ENCODE measurements around the gene VPS26B.
A peak's percentile ranks its signal among the peaks of the same experiment; 100 is the strongest.
"Not testable (repeated sequence)": the region's sequence is repeated elsewhere in the genome, so short reads cannot be mapped to it uniquely, and the experiment has no call there.

Gene VPS26B

DNA sequence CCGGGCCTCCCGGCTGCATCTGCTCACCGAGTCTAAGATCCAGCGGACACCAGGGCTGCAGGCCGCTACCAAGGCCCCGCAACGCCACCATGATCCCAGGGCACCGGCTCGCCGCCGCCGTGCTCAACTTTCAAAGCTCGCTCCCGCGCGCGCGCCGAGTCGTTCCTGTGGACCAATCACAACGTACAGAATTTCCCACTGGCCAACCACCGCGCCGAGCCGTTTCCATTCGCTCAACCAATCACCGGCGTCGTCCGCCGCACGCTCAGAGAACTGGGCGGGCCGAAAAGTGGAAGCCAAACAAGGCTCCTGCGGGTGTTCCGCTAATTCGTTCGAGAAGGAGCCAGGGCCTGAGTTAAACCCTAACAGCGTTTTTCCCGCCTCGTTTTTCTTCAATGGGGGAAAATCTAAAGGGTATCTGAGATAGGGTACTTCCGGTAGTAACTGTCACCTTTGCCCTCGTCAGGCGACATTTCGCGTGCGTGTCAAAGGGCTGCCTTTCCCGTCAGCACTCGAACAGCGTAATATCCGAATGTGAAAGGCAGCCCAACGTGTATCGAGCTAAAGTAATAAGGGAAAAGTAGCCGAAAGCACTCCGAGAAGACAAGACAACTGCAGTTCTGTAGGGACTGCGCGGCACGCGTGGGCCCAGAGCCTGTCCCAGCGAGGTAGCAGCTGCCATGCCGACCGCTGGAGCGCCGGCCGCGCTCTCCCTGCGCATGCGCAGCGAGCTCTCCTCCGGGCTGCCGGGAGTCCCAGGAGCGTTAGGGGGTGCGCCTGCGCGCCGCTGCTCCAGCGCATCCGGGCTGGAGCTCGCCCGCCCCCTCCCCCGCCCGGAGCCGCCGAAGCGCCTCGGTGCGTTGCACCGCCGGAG, at the start of gene VPS26B, which contains the start of gene NCAPD3:
TSS of gene VPS26B (plus strand) at position 836 of the 874 bp plus-strand sequence. CDS start 452 bp downstream, outside the sequence.
TSS of gene NCAPD3 (minus strand) at position 132 of the 874 bp plus-strand sequence. CDS start at position 91, 41 bp downstream.
- peak; percentile 95 for DNase-seq (ENCODE audit: low spot score)

DNA sequence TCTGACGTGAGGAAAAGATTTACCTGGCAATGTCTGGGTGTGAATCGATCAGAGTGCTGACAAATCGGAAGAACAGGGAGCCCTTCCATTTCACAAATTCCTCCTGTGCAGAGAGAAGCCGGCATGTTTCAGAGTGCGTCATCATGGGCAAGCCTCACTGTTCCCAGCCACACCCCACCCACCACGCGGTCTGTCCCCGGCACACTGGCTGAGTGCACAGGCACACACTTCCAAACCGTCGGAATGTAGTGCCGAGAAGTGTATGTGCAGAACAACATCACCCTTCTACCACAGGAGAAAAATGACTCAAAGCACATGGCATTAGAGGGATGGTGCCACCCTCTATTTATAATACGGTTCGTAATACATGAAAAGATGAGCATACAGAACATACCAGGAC, 48.2 kb upstream of the VPS26B start:
- no peak for DNase-seq (ENCODE audit: low spot score)

DNA sequence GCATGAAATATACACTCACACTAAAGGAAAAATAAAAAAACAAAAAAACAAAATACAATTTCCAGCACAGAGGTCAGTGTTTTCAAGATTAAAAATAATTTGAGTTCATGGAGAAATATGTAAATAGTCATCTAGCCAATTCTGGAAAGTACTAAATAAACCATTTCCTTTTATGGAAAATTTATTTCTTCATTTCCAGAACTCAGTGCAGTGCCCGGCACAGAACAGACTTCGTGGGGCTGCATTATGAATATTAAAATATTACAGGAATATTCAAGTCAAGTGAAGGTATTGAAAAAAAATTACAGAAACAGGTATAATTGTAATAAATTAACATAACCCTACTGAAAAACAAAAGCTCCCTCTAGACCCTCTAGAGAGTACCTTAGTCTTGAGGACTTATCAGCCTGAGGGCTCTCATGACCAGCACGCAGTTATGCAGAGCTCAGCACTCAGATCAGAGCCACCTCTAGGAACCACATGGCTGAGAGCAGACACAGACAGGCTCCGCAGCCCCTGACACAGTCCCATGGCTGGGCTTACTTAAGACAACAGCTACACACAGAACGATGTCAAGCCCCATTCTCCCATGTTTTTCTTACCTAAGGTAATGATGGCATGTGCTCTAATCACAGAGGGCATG, 46.3 kb upstream of the VPS26B start:
- DNase-seq (ENCODE audit: low spot score): no peak

DNA sequence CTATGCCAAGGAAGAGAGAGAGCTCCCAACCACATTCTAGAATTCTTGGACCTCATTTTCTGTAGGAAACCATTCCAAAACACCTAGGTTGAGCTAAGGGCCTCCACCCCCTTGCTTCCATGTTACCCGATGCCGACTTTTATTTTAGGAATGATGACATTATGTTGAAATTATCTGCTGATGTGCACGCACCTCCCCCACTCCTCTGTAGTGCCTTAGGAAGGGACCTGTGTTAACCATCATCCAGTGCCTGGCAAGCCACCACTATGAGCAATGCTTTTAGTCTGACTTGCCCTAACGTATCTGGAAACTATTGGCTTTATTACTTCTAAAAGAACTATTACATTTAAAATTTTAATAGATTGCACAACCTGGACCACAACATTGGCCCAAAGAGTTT, 42.8 kb upstream of the VPS26B start:
- no peak for DNase-seq (ENCODE audit: low spot score)

DNA sequence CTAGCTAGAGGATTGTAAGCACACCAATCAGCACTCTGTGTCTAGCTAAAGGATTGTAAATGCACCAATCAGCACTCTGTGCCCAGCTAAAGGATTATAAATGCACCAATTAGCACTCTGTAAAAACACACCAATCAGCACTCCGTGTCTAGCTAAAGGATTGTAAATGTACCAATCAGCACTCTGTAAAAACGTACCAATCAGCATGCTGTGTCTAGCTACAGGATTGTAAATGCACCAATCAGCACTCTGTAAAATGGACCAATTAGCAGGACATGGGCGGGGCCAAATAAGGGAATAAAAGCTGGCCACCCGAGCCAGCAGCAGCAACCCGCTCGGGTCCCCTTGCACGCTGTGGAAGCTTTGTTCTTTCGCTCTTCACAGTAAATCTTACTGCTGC, 36.4 kb upstream of the VPS26B start:
- DNase-seq (ENCODE audit: low spot score): not testable (repeated sequence)

DNA sequence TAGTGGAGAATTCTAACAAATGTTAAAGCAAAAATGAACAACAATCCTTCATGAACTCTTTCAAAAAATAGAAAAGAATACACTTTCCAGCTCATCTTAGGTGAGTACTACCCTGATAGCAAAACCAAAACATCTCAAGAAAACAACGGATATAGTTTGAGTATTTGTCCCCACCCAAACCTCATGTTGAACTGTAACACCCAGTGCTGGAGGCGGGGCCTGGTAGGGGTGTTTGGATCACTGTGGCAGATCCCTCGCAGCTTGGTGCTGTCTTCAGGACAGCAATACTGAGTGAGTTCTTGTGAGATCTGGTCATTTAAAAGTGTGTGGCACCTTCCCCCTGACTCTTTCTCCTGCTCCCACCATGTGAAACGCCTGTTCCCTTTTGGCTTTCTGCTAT, 27.7 kb upstream of the VPS26B start:
- DNase-seq (ENCODE audit: low spot score): no peak

DNA sequence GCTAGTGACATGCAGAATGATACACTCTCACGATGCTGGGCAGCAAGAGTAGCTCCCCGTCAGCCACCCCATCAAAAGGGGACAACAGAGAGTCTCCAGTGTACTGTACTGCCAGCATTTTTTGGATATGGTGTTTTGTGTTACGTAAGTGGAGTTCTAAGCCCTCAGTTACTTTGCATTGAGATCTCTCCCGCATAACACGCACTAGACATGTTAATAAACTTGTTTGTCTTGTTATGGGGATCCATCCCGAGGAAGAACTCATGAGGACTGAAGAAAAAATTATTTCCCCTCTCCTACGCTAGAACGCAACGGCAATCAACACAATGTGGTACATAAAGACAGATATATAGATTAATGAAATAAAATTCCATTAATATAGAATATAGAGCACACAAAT, 24.9 kb upstream of the VPS26B start:
- no peak for DNase-seq (ENCODE audit: low spot score)

DNA sequence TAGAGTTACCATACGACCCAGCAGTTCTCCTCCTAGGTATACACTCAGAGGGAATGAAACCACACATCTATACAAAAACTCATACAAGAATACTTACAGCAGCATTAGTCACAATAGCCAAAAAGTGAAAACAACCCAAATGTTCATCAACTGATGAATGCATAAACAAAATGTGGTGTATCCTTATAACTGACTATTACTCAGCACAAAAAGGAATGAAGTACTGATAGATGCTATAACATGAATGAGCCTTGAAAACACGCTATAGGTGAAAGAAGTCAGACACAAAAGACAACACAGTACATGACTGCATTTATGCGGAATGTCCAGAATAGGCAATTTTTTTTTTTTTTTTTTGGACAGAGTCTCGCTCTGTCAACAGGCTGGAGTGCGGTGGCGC, 23.8 kb upstream of the VPS26B start:
- DNase-seq (ENCODE audit: low spot score): no peak

DNA sequence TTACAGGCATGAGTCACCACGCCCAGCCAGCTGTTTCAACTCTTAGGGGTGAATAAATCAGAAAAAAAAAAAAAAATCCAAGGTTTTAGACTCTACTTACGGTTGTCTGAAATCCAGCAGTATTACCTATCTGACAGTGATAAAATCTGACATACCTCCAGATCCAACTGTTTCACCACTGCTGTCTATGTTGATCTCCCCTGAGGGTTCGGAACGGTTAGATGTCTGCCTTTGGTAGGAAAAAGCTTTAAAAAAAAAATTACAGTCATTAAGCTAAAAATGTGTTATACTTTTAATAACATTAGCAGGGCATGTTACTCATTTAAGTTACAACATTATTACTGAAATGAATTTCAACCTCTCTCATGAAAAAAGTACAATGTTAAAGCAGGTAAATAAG, 21.8 kb upstream of the VPS26B start:
- no peak for DNase-seq (ENCODE audit: low spot score)

DNA sequence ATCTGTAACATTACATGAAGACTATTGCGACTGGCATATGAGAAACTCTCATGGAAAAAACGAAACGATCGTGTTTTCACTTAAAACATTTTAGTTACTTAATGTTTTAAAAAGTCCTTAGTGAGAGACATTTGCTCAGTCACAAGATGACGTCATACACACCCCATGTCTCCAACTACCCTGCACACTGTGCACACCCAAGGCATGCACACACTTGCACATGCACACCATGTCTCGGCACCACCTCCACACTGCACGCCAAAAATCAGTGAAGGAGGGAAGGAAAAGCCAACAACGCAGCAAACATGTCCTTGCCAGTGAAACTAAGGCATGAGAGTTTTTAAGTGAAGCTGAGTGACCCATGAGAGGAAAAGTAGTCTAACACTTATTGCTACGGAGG, 18.7 kb upstream of the VPS26B start:
- no peak for DNase-seq (ENCODE audit: low spot score)

DNA sequence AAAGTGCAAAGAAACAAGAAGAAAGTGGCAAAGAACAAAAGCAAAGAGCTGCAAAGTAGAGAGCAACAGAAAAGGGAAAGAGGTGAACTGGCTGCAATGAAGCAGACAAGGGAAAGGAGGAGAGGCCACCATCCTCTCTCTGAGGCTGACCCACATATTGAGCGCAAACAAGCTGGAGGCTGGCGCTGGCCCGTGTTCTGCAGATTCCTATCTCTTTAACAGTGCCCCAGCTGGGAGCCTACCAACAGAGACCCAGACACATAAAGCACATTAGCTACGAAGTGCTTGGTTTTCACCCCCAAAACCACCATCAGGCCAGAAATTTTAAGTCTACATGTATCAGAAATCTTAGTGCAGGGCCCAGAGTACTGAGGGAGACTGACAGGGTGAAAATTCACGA, 18.3 kb upstream of the VPS26B start:
- no peak for DNase-seq (ENCODE audit: low spot score)

DNA sequence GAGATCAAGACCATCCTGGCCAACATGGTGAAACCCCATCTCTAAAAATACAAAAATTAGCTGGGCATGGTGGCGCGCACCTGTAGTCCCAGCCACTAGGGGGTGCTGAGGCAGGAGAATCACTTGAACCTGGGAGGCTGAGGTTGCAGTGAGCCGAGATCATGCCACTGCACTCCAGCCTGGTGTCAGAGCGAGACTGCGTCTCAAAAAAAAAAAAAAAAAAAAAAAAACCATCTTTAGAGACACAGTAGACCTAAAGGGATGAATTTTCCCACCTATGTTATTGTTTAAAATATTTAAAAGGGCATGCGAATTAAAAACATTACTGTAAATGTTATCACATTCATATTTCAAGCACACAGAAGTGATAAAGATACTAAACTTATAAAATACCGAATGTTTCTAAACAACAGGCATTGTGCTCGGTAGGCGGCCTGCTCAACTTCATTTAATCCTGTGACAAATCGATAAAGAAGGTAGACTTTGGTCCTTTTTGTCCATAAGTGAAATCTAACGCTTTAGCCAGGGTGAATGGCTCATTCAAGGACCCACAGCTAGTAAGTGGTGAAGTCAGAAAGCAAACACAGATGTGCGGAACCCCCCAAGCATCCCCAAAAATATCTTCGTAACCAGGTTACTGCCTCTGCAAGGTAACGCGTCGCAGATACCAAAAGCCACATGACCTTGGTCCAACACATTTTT, 16.8 kb upstream of the VPS26B start:
- DNase-seq (ENCODE audit: low spot score): no peak

DNA sequence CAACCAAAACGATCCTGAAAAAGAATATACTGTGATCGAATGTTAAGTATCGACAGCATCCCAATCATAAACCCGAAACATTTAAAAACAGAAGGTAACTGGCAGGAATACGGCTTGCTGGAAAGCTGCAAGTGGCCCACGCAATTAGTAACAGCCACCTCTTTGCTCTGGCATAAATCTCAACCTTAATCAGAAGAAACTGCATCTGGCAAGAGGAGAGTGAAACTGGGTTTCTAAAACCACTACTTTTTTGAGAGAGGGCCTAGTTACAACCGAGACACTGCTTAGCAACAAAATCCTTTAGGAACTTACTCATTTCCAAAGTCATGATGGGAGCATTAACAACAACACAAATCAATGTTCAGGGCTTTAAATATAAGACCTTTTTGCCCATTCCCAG, 8.6 kb upstream of the VPS26B start:
- peak; percentile 27 for DNase-seq (ENCODE audit: low spot score)

DNA sequence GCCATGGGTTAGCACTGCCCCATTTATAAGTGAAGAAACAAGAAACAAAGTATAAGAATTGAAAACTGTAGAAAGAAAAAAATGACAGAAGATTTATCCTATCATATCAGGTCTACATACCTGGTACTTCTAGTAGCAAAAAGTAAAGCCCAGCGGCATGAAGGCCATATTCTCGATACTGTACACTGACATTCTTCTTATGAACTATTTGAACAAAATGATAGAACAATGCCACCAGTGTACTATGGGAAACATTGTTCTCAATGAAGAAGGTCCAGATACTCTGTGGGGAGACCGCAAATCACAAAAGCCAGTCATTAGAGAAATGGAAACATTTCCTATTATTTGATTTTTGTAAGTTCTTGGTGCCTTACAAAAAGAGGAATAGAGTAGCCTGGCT, 7.7 kb upstream of the VPS26B start:
- DNase-seq (ENCODE audit: low spot score): no peak

DNA sequence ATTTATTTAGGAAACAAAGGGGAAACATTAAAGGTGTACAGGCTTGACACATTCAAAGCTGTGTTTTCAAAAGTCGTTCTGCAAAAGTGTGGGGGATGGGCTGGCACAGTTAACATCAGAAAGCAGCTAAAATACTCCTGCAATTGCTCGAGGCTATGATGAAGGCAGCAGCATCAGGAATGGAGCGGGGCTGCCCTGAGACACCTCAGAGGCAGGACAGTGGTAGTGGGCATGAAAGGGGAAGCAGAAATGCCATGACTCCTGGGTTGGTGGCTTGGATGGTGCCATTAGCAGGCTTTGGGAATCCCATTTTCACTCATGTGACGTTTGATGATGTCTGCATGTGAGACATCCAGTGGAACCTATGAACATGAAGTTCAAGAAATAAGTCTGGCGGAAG, 1.4 kb upstream of the VPS26B start:
- DNase-seq (ENCODE audit: low spot score): no peak

DNA sequence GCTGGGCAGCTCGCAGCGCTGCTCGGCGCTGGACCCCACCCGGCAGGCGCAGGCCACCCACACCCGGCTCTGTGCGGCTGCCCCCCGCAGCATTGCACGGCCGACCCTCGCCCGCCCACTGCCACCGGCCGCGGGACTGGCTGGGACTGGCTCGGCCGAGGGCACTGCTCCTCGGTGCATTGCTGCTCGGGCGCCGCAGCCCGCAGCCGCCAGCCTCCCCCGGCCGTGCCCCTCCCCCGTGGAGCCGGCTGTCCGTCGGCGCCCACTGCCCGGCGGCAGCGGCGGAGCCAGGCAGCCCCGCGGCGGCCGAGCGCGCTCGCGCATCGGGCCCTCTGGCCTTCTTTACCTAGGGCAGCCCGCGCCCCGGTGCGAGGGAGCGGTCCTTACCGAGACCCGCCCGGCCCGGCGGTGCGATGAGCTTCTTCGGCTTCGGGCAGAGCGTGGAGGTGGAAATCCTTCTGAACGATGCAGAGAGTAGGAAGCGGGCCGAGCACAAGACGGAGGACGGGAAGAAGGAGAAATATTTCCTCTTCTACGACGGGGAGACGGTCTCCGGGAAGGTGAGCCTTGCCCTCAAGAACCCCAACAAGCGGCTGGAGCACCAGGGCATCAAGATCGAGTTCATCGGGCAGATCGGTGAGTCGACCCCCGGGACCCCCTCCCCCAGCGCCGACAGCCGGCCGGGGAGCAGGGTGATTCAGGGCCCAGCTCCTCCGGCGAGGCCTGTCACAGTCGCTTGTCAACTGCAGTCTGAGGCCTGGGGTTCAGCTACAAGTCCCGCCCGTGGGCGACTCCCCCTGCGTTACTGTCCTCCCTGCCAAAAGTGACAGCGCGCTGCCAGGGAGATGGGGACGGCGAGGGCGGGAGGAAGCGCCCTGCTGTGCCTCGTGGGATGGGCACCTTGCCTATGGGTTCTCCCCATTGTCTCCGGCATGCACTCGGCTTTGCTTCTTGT, 516 bp downstream of the VPS26B start:
- DNase-seq (ENCODE audit: low spot score): peak; percentile 77

DNA sequence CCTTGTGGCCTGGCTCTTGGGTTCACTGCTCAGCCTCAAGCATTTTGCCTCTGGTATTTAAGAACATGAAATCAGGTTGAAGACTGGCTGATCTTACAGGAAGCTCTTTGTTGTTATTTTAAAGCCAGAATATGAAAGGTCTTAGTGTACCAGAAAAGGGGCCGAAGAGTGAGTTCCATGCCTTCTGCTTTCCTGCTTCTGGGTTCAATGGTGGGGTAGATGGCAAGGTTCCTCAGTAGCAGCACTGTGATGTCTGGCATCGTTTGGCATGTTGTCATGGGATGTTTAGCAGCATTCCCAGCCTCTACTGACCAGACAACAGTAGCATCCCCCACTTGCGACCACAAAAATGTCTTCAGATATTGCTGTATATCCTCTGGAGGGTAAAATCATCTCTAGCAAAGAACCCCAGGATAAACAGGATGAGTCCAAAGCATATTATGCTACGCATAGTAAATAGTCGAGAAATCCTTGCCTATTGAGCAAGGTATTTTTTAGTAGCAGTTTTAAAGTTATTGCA, 2.4 kb downstream of the VPS26B start:
- DNase-seq (ENCODE audit: low spot score): no peak

DNA sequence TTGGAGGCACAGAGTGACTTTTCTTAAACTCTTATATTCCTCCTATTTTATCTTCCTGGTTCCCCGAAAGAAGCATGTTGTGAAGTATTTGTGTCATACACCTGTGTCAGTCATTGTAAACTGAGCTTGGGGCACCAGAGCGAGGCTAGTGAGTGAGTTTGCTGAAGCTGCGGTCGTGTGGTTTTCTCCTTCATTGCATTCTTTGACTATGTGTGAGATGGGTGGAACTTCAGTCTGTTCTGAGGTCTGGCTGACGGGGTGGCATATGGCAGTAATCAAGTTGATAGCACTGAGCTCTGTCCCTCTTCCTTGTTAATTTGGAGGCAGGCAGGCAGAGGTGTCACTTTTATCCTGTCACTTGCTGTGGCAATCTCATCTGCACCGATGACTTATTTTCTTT, 4.2 kb downstream of the VPS26B start:
- no peak for DNase-seq (ENCODE audit: low spot score)

DNA sequence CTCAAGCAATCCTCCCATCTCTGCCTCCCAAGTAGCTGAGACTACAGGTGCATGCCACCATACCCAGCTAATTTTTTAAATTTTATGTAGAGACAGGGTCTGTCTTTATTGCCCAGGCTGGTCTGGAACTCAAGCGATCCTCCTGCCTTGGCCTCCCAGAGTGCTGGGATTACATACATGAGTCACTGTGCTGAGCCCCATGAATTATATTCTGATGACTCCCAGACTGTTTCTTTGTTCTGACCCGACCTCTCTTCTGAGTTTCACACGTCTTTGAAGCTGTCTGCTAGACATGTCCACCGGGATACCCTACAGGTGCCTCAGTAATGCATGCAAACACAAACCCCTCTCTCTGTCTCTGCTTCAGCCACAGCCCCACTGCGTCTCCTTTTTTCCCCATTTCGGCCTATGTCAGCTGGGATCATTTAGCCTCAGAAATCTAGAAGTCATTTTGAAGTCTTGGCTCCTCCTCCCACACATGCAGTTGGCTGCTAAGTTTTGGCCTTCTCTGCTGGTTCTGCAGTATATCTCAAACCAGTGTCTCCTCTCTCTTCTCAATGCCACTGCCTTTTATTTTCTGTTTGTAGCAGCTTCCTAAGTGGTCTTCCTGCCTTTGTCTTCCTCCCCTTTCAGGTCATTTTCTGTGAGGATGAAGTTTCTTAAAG, 4.8 kb downstream of the VPS26B start:
- no peak for DNase-seq (ENCODE audit: low spot score)

DNA sequence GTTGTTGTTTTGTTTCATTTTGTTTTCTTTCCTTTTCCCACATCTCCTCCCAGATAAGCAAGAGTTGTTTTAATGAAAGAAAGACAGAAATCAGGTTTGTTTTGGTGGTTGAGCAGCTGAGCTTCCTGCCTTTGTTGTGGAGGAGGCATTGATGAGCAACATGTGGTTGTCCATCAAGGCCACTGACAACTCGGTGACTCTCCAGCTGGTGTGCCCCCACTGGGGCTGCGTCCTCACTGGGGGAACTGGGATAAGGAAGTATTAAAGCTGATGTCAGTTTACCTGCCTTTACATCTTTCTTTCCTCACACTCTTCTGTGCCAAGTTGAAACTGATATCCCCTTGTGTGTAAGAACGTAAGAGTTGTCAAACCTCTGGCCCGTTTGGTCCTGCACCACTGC, 5.9 kb downstream of the VPS26B start:
- no peak for DNase-seq (ENCODE audit: low spot score)

All from putamen (tissue), 1 donor.